GM21367 (cell line): ENCODE results near the gene GCNA.
"Not testable (repeated sequence)": the region's sequence is repeated elsewhere in the genome, so short reads cannot be mapped to it uniquely, and the experiment has no call there.

Experiments
- ATAC-seq: cut with Tn5 transposase; IDR thresholded peaks from one replicate; pipeline ENCODE4 v1.9.1; 2021; ENCODE audit not compliant: unreplicated experiment

Gene GCNA

GRCh38 chrX:71558920-71559319, 19.3 kb upstream of the GCNA start:
- no peak for ATAC-seq

DNA sequence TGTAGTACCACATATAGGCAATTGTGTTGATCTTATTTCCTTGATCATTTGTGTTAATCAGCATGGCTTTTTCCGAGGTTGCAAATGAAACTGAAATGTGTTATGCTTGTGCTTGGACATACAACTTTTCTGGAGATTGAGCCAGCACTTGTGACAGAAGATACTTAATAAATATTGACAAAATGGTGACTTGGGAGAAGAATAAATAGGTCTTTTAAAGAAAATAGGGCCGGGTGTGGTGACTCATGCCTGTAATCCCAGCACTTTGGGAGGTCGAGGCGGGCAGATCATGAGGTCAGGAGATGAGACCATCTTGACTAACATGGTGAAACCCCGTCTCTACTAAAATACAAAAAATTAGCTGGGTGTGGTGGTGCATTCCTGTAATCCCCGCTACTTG, 18.5 kb upstream of the GCNA start:
- not testable (repeated sequence) for ATAC-seq

GRCh38 chrX:71563921-71564320, 14.3 kb upstream of the GCNA start:
- ATAC-seq: no peak

DNA sequence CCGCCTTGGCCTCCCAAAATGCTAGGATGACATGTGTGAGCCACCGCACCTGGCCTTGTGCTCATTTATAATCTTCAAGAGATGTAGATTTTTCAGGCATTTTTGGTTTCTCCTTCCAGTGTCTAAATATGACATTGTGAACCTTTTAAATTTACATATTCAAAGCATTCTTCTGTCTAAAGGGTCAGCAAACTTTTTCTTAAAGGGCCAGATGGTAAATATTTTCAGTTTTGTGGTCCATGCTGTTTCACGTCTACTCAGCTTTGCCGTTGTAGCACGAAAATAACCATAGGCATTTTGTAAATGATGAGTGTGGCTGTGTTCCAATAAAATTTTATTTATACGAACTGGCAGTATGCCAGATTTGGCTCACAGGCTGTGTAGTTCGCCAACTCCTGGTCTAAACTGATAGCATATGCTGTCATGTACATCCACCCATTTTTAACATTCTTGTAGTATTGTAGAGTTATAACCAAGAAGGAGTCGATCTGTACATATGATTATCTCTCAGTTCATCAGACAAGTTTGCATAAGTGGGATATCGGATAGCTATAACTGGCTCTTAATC, 12.7 kb upstream of the GCNA start:
- no peak for ATAC-seq

DNA sequence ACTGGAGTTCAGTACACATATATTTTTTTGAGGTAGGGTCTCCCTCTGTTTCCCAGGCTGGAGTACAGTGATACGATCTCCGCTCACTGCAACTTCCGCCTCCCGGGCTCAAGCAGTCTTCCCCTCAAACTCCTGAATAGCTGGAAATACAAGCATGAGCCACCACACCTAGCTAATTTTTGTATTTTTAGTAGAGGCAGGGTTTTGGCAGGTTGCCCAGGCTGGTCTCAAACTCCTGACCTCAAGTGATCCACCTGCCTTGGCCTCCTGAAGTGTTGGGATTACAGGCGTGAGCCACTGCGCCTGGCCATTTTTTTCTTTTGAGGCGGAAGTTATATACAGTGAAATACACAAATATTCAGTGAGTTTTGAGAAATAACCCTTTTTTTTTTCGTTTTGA, 6.8 kb upstream of the GCNA start:
- ATAC-seq: not testable (repeated sequence)

DNA sequence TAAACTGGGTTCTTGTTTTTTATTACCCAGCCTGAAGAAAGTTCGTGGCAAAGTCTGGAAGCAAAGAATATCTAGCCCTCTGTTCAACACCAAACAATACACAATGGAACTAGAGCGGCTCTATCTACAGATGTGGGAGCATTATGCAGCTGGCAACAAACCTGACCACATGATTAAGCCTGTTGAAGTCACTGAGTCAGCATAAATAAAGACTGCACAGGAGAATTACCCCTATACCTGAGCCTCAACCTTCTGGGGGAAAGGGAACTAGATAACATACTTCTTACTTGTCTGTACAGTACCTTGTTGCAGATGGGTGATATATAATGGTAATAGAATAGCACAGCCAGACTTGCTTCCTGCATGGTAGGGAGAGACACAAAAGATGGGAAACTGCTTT, 4.6 kb upstream of the GCNA start:
- ATAC-seq: no peak

DNA sequence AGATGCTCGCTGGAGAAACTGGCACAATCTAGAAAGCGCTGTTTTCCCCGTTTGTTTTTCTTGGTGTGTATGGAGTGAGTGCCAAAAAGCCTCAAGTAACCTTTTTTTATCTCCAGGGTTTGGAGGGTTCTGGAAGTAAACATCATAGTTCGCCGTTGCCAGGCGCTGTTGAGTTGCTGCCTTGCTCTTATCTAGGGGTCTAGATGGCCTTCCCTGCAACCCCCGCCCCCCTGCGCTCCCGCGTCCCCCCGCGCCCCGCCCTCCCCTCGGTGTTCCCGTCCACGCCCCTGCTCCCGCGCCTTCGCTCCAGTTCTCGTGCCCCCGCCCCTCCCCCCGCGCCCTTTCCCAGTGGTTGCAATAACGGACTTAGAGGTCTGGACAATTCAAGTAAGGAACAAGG, 555 bp upstream of the GCNA start:
- no peak for ATAC-seq

DNA sequence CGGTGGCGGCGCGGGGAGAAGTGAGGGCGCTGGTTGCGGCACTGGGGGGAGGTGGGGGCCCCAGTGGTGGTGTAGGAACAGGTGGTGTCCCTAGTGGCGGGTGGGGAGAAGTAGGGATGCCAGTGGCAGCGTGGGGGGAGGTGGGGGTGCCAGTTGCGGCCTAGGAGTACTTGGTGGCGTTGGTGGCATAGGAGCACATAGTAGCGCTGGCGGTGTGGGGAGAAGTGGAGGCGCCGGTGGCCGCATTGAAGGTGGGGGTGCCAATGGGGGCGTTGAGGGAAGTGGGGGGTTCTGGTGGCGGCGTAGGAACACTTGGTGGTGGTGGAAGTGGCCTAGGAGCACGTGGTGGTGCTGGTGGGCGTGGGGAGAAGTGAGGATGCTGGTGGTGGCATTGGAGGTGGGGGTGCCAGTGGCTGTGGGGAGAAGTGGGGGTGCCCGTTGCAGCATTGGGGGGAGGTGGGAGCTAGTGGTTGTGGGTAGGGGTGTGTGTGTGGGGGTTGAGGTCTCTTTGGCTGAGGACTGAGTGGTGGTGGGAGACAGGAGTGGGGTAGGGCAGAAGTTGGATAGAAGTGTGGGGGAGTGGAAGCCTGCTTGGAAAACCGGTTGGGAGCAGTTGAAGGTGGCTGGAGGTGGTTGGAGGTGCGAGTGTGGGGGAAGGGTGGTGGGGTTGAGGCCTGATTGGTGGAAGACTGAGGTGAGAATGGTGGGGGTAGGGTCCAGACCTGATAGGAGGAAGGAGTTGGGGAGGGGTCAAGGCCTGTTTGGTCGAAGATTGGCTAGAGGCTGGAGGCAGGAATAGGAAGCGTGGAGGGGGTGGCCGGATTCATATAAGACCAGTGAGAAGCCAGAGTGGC, 1.1 kb downstream of the GCNA start:
- ATAC-seq: no peak

GRCh38 chrX:71579990-71580380, 1.7 kb downstream of the GCNA start:
- no peak for ATAC-seq

DNA sequence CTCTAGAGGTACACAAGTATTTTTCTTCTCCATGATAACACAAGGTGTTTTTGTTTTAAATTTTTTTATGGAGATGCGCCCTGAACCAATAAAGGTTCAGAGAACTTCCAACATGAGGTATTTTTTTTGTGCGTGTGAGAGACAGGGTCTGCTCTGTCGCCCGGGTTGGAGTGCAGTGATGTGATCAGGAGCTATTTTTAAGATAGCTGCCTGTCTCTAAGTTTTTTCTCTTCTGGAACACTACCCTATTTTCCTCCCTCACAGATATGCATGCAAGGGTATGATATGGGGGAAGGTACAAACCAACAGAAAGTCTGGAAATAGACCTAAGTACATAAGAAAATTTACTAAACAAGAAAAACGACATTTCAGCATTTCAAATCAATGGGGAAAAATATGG, 3.0 kb downstream of the GCNA start:
- ATAC-seq: no peak

DNA sequence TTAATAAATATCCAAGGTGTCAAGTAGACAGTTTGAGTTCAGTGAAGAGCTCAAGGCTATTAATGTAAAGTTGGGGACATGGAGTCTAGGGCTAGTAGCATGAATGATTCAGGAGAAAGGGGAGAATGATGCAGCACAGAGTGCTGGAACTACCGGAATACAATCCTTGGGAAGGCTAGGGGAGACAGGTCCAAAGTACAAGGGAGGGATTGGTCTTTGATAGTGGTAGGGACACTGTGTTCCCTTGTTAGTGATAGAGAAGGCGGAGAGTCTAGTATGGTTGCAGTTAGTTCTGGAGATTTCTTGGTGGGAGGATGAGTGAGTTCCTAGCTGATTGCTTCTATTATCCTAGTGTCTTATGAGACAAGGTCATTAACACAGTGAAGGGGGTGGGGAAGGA, 8.7 kb downstream of the GCNA start:
- no peak for ATAC-seq

DNA sequence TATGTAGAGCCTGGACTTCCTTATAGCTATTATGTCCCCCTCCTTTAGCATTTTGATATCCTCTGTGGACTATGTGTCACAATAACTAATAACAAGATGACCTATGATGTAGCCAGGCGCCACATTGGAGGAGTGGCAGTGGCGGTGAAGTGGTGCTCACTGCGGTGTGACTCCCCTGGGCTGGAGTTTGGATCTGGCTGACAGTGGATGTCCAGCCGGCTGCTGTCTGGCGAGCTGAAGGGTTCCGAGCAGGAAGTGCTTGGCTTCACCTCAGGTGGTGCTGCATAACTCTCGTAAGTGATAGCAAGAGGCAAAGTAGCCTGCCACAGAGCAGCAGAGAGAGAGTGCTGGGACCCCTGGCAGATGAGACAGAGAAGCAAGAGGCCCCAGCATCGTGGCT, 15.0 kb downstream of the GCNA start:
- not testable (repeated sequence) for ATAC-seq

DNA sequence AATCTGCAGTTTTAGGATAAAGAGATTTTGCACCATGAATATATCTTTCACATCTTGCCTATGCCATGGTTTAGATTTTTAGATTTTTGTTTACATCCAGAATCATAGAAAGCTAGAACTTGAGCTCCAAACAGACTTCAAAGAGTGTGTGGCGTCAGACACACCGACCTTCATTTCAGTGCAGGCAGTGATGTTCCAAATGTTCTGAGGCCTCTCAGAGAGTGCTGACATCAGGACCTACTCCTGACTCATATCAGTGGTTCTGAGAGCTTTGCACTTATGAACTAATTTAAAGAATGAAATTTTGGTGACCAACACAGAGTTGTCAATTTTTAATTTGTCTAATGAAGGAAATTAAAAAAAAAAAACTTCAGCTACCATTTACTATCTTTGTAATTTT, 21.7 kb downstream of the GCNA start:
- ATAC-seq: no peak

DNA sequence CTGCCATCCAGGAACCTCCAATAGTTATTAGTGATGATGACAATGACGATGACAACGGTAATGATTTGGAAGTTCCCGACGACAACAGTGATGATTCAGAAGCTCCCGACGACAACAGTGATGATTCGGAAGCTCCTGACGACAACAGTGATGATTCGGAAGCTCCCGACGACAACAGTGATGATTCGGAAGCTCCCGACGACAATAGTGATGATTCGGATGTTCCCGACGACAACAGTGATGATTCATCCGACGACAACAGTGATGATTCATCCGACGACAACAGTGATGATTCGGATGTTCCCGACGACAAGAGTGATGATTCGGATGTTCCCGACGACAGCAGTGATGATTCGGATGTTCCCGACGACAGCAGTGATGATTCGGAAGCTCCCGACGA, 25.4 kb downstream of the GCNA start:
- no peak for ATAC-seq

- ATAC-seq: no peak
These were observed 25.9 kb downstream of the GCNA start for GRCh38 chrX:71604141-71604540.

DNA sequence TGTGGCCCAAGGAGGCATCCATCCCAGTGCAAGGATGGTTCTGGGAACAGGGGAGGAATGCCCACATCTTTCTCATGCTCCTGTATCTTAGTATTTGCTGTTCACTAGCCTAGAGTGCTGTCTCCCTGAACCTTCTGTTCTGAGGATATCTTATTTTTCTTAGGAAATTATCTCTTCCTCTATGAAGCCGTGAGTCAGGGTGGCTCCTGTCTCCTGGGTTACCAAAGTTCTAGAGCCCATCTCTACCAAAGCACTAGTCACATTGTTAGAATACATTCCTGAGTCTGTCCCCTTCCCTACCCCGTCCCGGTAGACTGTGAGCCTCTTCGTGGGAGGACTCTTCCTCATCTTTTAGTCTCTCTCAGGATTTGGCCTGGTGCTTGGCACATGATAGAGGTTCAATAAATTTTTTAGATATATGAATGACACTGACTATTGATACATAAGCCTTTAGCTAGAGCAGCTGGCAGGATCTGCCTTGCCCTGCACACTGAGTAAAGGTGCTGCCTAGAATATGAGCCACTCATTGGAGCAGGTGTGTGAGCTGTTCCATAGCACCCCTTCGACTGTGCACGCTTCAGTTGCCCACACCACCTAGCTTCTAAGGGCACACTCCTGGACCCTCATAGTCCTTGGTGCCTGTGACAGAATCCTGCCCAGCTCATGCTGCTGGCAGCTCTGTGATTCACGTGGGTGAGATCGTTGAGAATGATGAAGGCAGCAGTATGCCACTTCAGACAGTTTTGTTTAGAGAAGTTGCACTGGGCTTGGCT, 26.7 kb downstream of the GCNA start:
- no peak for ATAC-seq

DNA sequence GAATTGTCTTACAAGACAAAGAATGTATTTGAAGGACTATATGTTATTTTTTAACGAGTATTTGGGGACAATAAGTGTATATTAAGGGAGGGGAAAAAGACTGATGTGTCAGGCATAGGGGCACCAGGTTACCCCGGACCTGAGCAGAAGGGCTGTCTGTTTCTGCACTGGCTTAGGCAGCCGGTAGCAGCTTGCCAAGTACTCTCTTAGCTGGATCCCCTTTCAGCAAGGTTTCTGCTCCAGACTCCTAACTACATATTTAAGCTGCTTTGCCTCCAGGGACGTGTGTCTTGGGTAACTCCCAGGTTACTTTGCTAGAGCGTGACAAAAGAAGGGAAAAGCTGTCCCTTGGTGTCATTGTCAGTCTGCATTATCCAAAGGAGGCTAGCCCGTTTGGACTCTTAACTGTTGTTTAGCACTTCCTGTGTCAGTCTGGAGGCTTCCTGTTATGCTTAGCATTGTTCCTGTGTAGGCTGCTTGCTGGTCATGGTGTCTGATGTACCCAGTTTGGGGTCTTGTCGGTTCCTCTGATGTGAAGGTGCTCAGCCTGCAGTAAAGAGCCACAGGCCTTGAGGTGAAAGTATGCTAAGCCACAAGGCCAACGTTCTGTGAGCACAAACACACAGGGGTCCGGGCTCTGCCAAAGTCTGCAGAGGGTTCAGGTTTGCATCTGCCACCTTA, 28.4 kb downstream of the GCNA start:
- no peak for ATAC-seq

DNA sequence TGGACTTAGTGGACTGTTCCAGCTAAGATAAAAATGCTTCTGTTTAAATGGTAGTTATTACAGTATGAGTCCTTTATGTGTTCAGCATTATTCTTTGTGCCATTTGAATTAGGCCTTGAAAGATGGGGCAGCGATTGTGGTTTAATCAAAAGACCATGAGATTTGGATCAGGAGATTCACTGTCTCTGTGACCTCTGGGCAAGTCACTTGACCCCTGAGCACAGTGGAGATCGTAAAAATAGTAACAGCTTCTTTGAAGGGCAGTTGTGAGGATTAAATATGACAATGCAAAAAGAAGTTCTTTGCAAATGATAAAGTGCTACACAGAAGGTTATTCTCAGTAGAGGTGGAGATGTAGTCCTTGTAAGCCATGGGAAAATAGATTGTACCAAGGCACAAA, 29.3 kb downstream of the GCNA start:
- no peak for ATAC-seq

- ATAC-seq: no peak
These were observed 31.0 kb downstream of the GCNA start for GRCh38 chrX:71609095-71609750.

DNA sequence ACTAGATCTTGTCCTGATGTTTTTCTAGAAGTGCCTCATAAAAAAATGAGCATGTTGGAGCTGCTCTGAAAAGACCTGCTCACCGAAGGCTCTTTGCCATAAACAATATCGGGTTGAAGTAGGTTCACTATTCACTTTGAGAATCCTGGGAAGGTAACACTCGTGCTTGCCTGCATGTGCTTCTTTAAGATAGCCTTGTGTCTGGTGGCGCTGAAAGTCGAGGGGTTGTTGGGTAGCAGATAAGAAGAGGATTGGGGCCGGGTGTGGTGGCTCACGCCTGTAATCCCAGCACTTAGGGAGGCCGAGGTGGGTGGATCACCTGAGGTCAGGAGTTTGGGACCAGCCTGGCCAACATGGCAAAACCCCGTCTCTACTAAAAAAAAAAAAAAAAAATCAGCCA, 33.5 kb downstream of the GCNA start:
- not testable (repeated sequence) for ATAC-seq

- ATAC-seq: no peak
These were observed 34.0 kb downstream of the GCNA start for GRCh38 chrX:71612256-71612655.
